K562 (cell line): Measurements from ENCODE around the gene MAP2K7. TPM values are rescaled to one million over a fixed set of nuclear protein-coding genes. Genes with fewer than 3 reads are reported as not detected.

ENCODE experiments used
- ATF4 ChIP-seq: fragments of 450-650 bp; formaldehyde crosslinking; IDR thresholded peaks from 2 replicates; pipeline ENCODE4 v1.4.0; 2022; ENCODE audit warnings: mild to moderate bottlenecking, moderate library complexity
- BCOR ChIP-seq: fragments of 450-650 bp; IDR thresholded peaks from 2 replicates; pipeline ENCODE4 v1.6.1; 2016
- ELK1 ChIP-seq: sonication (generic); formaldehyde crosslinking; IDR thresholded peaks from 2 replicates; pipeline ENCODE4 v1.8.1; 2022; ENCODE audit warnings: missing genetic modification reagents
- HMG20A ChIP-seq: fragments of 450-650 bp; formaldehyde crosslinking; conservative IDR thresholded peaks from 2 replicates; pipeline ENCODE4 v1.4.0; 2020; ENCODE audit warnings: mild to moderate bottlenecking, mixed read lengths
- MEF2D ChIP-seq: conservative IDR thresholded peaks from 2 replicates; pipeline ENCODE4 v1.6.1; 2016; ENCODE audit warnings: low read depth, missing genetic modification characterization, missing compliant biosample characterization
- NCOA2 ChIP-seq, 2 experiments: fragments of 450-650 bp; IDR thresholded peaks; 2 replicates each; pipeline ENCODE4 v1.6.1; 2018; ENCODE audit warnings: mild to moderate bottlenecking in 2 of 2, moderate library complexity in 1 of 2; ENCODE audit not compliant: partially characterized antibody in 2 of 2
- NFYB ChIP-seq: IDR thresholded peaks from 2 replicates; pipeline ENCODE4 v1.6.1; 2011; ENCODE audit warnings: mild to moderate bottlenecking, moderate library complexity; ENCODE audit not compliant: insufficient read length; ENCODE audit errors: extremely low read depth
- NR2C1 ChIP-seq, 2 experiments: fragments of 450-650 bp; IDR thresholded peaks; 2 replicates each; pipeline ENCODE4 v1.6.1; 2017; ENCODE audit warnings: mild to moderate bottlenecking in 2 of 2, antibody characterized with exemption in 1 of 2, inconsistent platforms in 1 of 2, missing compliant biosample characterization in 1 of 2, missing genetic modification characterization in 1 of 2
- POLR3A ChIP-seq: IDR thresholded peaks from 2 replicates; pipeline ENCODE4 v1.6.1; 2011; ENCODE audit warnings: borderline replicate concordance, mild to moderate bottlenecking, moderate library complexity; ENCODE audit not compliant: insufficient read length, insufficient read depth; ENCODE audit errors: extremely low read depth
- PPARD ChIP-seq: fragments of 250-450 bp; sonication (Bioruptor Pico); IDR thresholded peaks from 2 replicates; pipeline ENCODE4 v1.8.0; 2022; ENCODE audit warnings: inconsistent platforms, mild to moderate bottlenecking, moderate library complexity
- PREB ChIP-seq: sonication (generic); formaldehyde crosslinking; IDR thresholded peaks from 2 replicates; pipeline ENCODE4 v1.8.1; 2023; ENCODE audit warnings: mild to moderate bottlenecking, missing genetic modification reagents
- RBBP5 ChIP-seq: fragments of 200-600 bp; sonication (generic); IDR thresholded peaks from 2 replicates; pipeline ENCODE4 v1.6.1; 2012; ENCODE audit warnings: borderline replicate concordance, mild to moderate bottlenecking, low read length, control low read depth, inconsistent platforms; ENCODE audit not compliant: insufficient read depth, poor library complexity, severe bottlenecking
- RUNX1 ChIP-seq: sonication (generic); IDR thresholded peaks from 2 replicates; pipeline ENCODE4 v1.6.1; 2016; ENCODE audit warnings: antibody characterized with exemption, low read depth
- SLC30A9 ChIP-seq: fragments of 250-450 bp; sonication (Bioruptor Pico); IDR thresholded peaks from 2 replicates; pipeline ENCODE4 v1.8.0; 2022; ENCODE audit warnings: mild to moderate bottlenecking, moderate library complexity
- SREBF2 ChIP-seq: sonication (generic); formaldehyde crosslinking; IDR thresholded peaks from 2 replicates; pipeline ENCODE4 v1.4.0; 2020; ENCODE audit warnings: mild to moderate bottlenecking, missing genetic modification reagents
- ZBTB11 ChIP-seq, 3 experiments: fragments of 200-800 bp in 1 of 3; fragments of 250-450 bp in 1 of 3; fragments of 450-650 bp in 1 of 3; sonication (Bioruptor Pico) in 1 of 3; sonication (Bioruptor generic) in 1 of 3; formaldehyde crosslinking in 1 of 3; IDR thresholded peaks; 2 replicates each; pipeline versions ENCODE4 v1.6.1 to v1.8.0; 2016 to 2022; ENCODE audit warnings: mild to moderate bottlenecking in 2 of 3, missing genetic modification characterization in 2 of 3, missing compliant biosample characterization in 1 of 3, moderate library complexity in 1 of 3
- ZBTB12 ChIP-seq: fragments of 250-450 bp; sonication (Bioruptor Pico); IDR thresholded peaks from 2 replicates; pipeline ENCODE4 v1.4.0; 2020
- ZNF143 ChIP-seq: sonication (generic); formaldehyde crosslinking; IDR thresholded peaks from 2 replicates; pipeline ENCODE4 v1.9.0; 2022; ENCODE audit warnings: mild to moderate bottlenecking, missing genetic modification reagents
- ZNF197 ChIP-seq: fragments of 200-800 bp; sonication (Bioruptor generic); IDR thresholded peaks from 2 replicates; pipeline ENCODE4 v1.6.1; 2016; ENCODE audit warnings: low read depth, missing genetic modification characterization, missing compliant biosample characterization
- polyA plus RNA-seq, 8 experiments: library from polyadenylated mRNA; depleted of rRNA in 4 of 8; stranded (reverse) in 5 of 8; unstranded in 3 of 8; fragments of >200 nt; fragmentation: Nextera tagmentation in 2 of 8; fragmentation: Illumina TruSeq in 1 of 8; extraction: Ambion mirVana in 2 of 8; extraction: Trizol in 1 of 8; gene quantifications; 2 replicates each; pipeline versions ENCODE4 v1.2.1 to v1.2.3, GENCODE V29; 2011 to 2014; ENCODE audit warnings: inconsistent platforms in 1 of 8, missing spikeins in 1 of 8
- total RNA-seq, 7 experiments: library from RNA; depleted of rRNA in 6 of 7; stranded (reverse); fragments of >200 nt in 6 of 7; fragmentation: Illumina TruSeq in 2 of 7; extraction: Trizol in 2 of 7; gene quantifications; 2 replicates each; pipeline versions ENCODE4 v1.2.1 to v1.2.3, GENCODE V29; 2011 to 2021; ENCODE audit warnings: low replicate concordance in 1 of 7

MAP2K7 gene
- total and polyA plus RNA-seq, 9 of the 15 experiments (the other 6 are each of a cell fraction or from before 2014, with no cell fraction given) = 0.51 to 45.8 (median 14.1) TPM

- no peak for TF ChIP-seq ZBTB11 (CRISPR knock-in tag; IDR thresholded peaks at IDR 0.05)
- TF ChIP-seq HMG20A (CRISPR knock-in tag) = 0 out of 2 replicates have a peak, but pooled peaks have one; percentile 35
- peak; percentile 97 for TF ChIP-seq ATF4 (CRISPR knock-in tag)
- no peak for TF ChIP-seq ELK1 (CRISPR knock-in tag)
- no peak for TF ChIP-seq ZNF197 (CRISPR knock-in tag)
- no peak for TF ChIP-seq POLR3A
- no peak for TF ChIP-seq RUNX1
- TF ChIP-seq SREBF2 (CRISPR knock-in tag) = no peak
- TF ChIP-seq MEF2D (tag) = no peak
- no peak for TF ChIP-seq NCOA2 (IDR thresholded peaks at IDR 0.05; ENCODE audit: partially characterized antibody in 2 of 2)
- TF ChIP-seq ZBTB12 = peak; percentile 86
- no peak for TF ChIP-seq SLC30A9 (CRISPR knock-in tag)
- TF ChIP-seq RBBP5 = peak; percentile 62
- no peak for TF ChIP-seq ZNF143 (CRISPR knock-in tag)
- no peak for TF ChIP-seq PPARD (CRISPR knock-in tag)
- TF ChIP-seq NR2C1 (IDR thresholded peaks at IDR 0.05) = peak; percentile 73
- TF ChIP-seq NR2C1 (tag; IDR thresholded peaks at IDR 0.05) = peak; percentile 80
- peak; percentile 62 for TF ChIP-seq NFYB
- TF ChIP-seq PREB (CRISPR knock-in tag) = no peak; the same call in 1 of the 2 replicates
- no peak for TF ChIP-seq BCOR
Observed at GRCh38 chr19:7943444-7944176, 39.9 kb downstream of the MAP2K7 start, which contains the start of gene TIMM44 (continued).
